NK-92 (cell line): ENCODE measurements around the gene COL15A1.

ENCODE experiments used
- DNase-seq: peaks from one replicate; lab custom pipeline; 2025; ENCODE audit not compliant: unreplicated experiment; lab: John Stamatoyannopoulos, UW

Gene COL15A1

GRCh38 chr9:99052815-99053715, 109.4 kb downstream of the COL15A1 start:
- no peak for DNase-seq

GRCh38 chr9:99054581-99054980, 110.9 kb downstream of the COL15A1 start:
- DNase-seq: no peak

DNA sequence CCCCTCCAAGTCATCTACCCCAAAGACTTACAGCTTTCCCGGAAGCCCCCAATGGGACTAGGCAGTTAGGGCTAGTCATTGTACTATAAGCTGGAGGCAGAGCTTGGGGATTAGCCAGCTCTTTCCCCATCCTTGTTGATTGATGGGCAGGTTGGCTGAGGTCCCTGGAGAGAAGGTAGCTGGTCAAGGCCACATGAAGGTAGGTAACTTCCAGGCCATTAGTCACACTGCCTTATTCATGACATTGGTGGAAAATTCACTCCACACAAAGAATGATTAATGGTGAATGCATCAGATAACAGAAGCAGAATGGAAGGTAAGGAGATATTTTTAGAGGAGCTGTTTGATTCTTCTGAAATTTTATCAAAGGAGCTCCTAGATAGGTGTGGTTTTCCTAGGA, 111.7 kb downstream of the COL15A1 start:
- DNase-seq: no peak

GRCh38 chr9:99056186-99056585, 112.5 kb downstream of the COL15A1 start:
- no peak for DNase-seq

DNA sequence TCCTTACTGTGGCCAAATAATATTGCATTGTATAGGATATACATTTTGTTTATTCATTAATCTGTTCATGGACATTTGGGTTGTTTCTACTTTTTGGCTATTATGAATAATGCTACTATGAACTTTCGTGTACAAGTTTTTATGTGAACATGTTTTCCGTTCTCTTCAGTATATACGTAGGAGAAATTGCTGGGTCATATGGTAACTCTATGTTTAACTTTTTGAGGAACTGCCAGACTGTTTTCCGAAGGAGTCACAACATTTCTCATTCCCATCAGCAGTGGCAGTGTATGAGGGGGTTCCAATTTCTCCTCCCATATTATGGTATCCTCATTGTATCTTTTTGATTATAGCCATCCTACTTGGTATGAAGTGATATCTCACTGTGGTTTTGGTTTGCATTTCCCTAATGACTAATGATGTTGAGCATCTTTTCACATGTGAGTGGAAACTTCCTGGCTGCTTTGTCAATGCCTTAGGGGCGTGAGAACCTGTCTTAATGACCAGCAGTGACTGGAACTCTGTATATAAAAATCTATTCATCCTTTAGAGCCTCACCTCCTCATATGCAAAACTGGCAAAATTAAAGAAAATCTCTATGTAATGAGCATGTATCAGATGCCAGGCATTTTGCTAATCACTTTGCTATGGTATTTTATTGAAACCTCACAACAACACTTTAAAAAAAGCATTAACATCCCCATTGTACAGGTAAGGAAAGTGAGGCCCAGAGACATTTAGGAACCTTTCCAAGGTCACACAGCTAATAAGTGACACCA, 113.4 kb downstream of the COL15A1 start:
- no peak for DNase-seq

- no peak for DNase-seq
Measured at GRCh38 chr9:99057665-99058625, 114.2 kb downstream of the COL15A1 start.

GRCh38 chr9:99058964-99059921, 115.5 kb downstream of the COL15A1 start:
- no peak for DNase-seq

DNA sequence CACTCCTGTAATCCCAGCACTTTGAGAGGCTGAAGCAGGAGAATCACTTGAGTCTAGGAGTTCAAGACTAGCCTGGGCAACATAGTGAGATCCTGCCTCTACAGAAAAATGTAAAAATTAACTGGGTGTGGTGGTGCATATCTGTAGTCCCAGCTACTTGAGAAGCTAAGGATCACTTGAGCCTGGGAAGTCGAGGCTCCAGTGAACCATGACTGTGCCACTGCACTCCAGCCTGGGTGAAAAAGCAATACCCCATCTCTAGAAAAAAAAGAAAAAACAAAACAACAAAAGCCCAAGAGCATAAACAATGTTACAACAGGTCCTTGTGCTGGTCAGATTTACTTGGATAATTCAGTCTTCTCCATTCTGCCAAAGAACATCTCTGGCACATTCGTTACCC, 116.9 kb downstream of the COL15A1 start:
- no peak for DNase-seq

DNA sequence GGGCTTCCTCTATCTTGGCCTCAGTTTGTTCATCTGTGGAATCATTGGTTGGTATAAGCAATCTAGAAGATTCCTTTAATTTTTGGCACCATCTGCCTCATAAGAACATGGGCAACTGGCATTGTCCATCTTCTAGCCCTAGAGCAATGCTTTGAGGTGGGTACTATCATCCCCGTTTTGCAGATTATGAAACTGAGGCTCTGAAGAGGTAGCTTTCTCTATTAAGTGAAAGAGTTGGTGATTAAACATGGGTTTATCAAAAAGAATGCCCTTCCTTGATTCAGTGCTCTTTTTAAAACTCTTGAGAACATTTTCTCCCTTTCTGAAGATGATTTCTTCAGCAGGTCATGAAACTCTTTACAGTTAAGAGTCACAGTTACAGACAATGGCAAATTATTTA, 118.8 kb downstream of the COL15A1 start:
- DNase-seq: no peak

GRCh38 chr9:99063522-99063921, 119.8 kb downstream of the COL15A1 start:
- no peak for DNase-seq

- no peak for DNase-seq
Measured at GRCh38 chr9:99066571-99066970, 122.9 kb downstream of the COL15A1 start.

DNA sequence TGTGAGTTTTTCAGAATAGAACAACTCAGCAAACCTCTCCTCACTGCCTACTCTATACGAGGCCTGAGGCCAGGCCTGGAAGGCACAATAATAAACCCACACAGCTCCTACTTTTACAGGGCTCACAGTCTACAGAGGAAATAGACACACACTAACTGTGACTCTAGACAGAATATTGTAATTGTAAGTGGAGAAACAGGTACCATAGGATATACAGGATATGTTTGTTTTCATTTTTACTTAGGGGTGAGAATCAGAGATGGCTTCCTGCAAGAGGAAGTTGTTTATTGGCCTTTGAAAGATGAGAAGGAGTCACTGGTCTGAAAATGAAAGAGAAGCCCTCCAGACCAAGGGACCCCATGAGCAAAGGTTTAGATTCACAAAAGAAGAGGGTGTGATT, 125.4 kb downstream of the COL15A1 start:
- no peak for DNase-seq

DNA sequence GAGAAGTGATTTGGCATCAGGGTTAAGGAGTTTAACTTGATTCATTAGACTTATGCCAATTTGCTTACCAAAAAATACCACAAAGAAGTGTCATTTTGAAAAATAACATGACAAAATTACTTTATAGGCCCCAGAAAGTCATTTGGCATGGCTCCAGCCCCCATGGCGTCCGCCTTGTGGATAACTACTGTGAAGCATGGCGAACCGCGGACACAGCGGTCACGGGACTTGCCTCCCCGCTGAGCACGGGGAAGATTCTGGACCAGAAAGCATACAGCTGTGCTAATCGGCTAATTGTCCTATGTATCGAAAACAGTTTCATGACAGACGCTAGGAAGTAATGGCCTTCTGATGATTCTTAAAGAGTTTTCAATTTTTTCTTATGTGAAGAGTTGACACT, 125.8 kb downstream of the COL15A1 start:
- no peak for DNase-seq

- DNase-seq: no peak
Measured at GRCh38 chr9:99070681-99071080, 127.0 kb downstream of the COL15A1 start.

DNA sequence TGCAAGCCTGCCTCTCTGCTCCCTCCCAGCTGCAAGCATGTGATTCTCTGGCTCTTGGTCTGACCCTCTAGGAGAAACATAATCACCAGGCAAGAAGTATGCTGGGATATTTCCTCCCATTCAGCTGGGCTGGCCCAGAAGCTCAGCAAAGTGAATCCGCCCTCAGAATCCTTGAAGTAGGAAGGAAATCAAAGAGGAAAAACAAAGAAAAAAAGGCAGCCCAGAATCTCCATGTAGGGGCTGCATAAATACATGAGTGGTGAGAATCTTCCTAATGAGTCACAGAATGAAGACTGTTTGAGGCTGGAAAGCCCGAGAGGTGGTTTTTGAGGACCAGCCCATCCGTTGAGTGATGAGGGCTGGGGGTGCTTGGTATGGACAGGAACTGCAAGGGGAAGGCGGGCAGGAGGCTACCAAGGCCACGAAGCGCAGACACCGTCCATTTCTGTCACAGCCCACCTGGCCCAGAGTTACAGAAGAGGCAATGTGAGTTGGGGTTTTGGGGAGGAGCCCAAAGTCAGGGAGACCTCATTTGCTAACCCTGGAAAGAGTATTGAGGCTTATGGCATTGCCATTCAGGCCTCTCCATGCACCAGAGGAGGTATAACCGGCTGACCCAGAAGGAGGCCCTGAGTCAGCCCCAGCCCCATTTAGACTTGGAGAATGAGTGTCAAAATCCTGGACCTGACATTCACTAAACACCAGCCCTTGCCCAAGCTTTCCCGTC, 127.8 kb downstream of the COL15A1 start:
- DNase-seq: no peak

GRCh38 chr9:99072040-99072394, 128.3 kb downstream of the COL15A1 start:
- no peak for DNase-seq

- DNase-seq: no peak
Measured at GRCh38 chr9:99073347-99073746, 129.6 kb downstream of the COL15A1 start.

GRCh38 chr9:99073985-99074901, 130.5 kb downstream of the COL15A1 start:
- DNase-seq: no peak
